ENCODE measurements around the gene MFSD8.

DNA sequence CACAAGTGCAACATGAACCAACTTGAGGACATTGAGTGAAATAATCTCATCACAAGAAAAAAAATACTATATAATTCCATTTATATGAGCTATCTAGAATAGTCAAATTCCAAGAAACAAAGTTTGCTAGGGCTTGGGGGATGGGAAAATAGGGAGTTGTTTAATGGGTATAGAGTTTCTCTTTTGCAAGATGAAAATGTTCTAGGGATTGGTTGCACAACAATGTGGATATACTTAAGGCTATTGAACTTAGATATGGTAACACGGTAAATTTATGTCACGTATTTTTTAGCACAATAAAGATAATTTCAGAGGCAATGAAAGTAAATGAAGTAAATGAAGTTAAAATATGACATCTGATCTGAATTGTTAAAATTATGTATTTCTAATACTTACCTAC, 7.9 kb downstream of the MFSD8 start:
- TF ChIP-seq, protein P1, sequence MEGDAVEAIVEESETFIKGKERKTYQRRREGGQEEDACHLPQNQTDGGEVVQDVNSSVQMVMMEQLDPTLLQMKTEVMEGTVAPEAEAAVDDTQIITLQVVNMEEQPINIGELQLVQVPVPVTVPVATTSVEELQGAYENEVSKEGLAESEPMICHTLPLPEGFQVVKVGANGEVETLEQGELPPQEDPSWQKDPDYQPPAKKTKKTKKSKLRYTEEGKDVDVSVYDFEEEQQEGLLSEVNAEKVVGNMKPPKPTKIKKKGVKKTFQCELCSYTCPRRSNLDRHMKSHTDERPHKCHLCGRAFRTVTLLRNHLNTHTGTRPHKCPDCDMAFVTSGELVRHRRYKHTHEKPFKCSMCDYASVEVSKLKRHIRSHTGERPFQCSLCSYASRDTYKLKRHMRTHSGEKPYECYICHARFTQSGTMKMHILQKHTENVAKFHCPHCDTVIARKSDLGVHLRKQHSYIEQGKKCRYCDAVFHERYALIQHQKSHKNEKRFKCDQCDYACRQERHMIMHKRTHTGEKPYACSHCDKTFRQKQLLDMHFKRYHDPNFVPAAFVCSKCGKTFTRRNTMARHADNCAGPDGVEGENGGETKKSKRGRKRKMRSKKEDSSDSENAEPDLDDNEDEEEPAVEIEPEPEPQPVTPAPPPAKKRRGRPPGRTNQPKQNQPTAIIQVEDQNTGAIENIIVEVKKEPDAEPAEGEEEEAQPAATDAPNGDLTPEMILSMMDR (IDR thresholded peaks at IDR 0.05) = no peak
- TF ChIP-seq POLR2AphosphoS5 (IDR thresholded peaks at IDR 0.05) (no peak), POLR2A (IDR thresholded peaks at IDR 0.05) (no peak)
